Liver (tissue), 9 donors: ENCODE results near the gene HOXC13. TPM values are rescaled to one million over a fixed set of nuclear protein-coding genes. Genes with fewer than 3 reads are reported as not detected.

Source experiments
- DNase-seq: peaks from one replicate; pipeline ENCODE4 v3.0.0-alpha.2; 2017; ENCODE audit warnings: low spot score
- H3K27ac ChIP-seq, 2 donors: one replicate each; pipeline ENCODE4 v1.7.0; 2013; ENCODE audit warnings: inconsistent platforms in 2 of 2, low read length in 2 of 2, control low read depth in 1 of 2, low read depth in 1 of 2, mild to moderate bottlenecking in 1 of 2
- H3K27me3 ChIP-seq, 4 donors: one replicate each; pipeline versions ENCODE4 v1.6.1 to v1.7.0; 2013; ENCODE audit warnings: low read length in 3 of 4, inconsistent platforms in 1 of 4, mild to moderate bottlenecking in 1 of 4, moderate library complexity in 1 of 4; ENCODE audit not compliant: control insufficient read depth in 4 of 4, insufficient read depth in 4 of 4
- H3K36me3 ChIP-seq, 4 donors: one replicate each; pipeline versions ENCODE4 v1.6.1 to v1.7.0; 2013; ENCODE audit warnings: low read length in 3 of 4, mild to moderate bottlenecking in 3 of 4, low read depth in 1 of 4, moderate library complexity in 1 of 4; ENCODE audit not compliant: control insufficient read depth in 4 of 4, insufficient read depth in 3 of 4
- H3K4me1 ChIP-seq, 4 donors: one replicate each; pipeline versions ENCODE4 v1.6.1 to v1.7.0; 2013; ENCODE audit warnings: low read length in 3 of 4, mild to moderate bottlenecking in 3 of 4, moderate library complexity in 1 of 4; ENCODE audit not compliant: control insufficient read depth in 4 of 4, insufficient read depth in 4 of 4
- H3K4me3 ChIP-seq, 3 donors: one replicate each; pipeline versions ENCODE4 v1.6.1 to v1.7.0; 2013; ENCODE audit warnings: low read length in 3 of 3, control low read depth in 1 of 3, low read depth in 1 of 3, mild to moderate bottlenecking in 1 of 3
- H3K9ac ChIP-seq, 2 donors: one replicate each; pipeline ENCODE4 v1.7.0; 2013; ENCODE audit warnings: low read length in 2 of 2, mild to moderate bottlenecking in 2 of 2, moderate library complexity in 2 of 2, control low read depth in 1 of 2, low read depth in 1 of 2
- H3K9me3 ChIP-seq, 4 donors: one replicate each; pipeline versions ENCODE4 v1.6.1 to v1.7.0; 2013; ENCODE audit warnings: low read length in 3 of 4; ENCODE audit not compliant: control insufficient read depth in 4 of 4
- ATF3 ChIP-seq: IDR thresholded peaks from 2 replicates; pipeline ENCODE4 v1.6.1; 2016; ENCODE audit warnings: antibody characterized with exemption
- CTCF ChIP-seq: fragments of 150-350 bp; IDR thresholded peaks from 2 replicates; pipeline ENCODE4 v1.5.1; 2017; ENCODE audit warnings: improper control_type of control experiment, low read depth, low read length; ENCODE audit not compliant: missing input control
- EGR1 ChIP-seq, 2 donors: IDR thresholded peaks; 2 replicates each; pipeline ENCODE4 v1.6.1; 2016 to 2018; ENCODE audit warnings: antibody characterized with exemption in 2 of 2, low read depth in 2 of 2
- FOXA1 ChIP-seq: IDR thresholded peaks from 2 replicates; pipeline ENCODE4 v1.6.1; 2016; ENCODE audit warnings: antibody characterized with exemption
- FOXA2 ChIP-seq: IDR thresholded peaks from 2 replicates; pipeline ENCODE4 v1.6.1; 2016; ENCODE audit warnings: antibody characterized with exemption
- HNF4A ChIP-seq, 2 donors: conservative IDR thresholded peaks; 2 replicates each; pipeline ENCODE4 v1.6.1; 2016; ENCODE audit warnings: antibody characterized with exemption in 2 of 2, mild to moderate bottlenecking in 2 of 2
- HNF4G ChIP-seq: IDR thresholded peaks from 2 replicates; pipeline ENCODE4 v1.6.1; 2016; ENCODE audit warnings: antibody characterized with exemption
- JUND ChIP-seq, 2 donors: IDR thresholded peaks; 2 replicates each; pipeline ENCODE4 v1.6.1; 2016; ENCODE audit warnings: antibody characterized with exemption in 2 of 2
- MAX ChIP-seq: IDR thresholded peaks from 2 replicates; pipeline ENCODE4 v1.6.1; 2016; ENCODE audit warnings: antibody characterized with exemption
- NR2F2 ChIP-seq: IDR thresholded peaks from 2 replicates; pipeline ENCODE4 v1.6.1; 2016; ENCODE audit warnings: antibody characterized with exemption
- RAD21 ChIP-seq, 2 donors: IDR thresholded peaks; 2 replicates each; pipeline ENCODE4 v1.6.1; 2016; ENCODE audit warnings: antibody characterized with exemption in 2 of 2, mild to moderate bottlenecking in 2 of 2
- SP1 ChIP-seq: IDR thresholded peaks from 2 replicates; pipeline ENCODE4 v1.6.1; 2018; ENCODE audit warnings: antibody characterized with exemption, mild to moderate bottlenecking
- TAF1 ChIP-seq: conservative IDR thresholded peaks from 2 replicates; pipeline ENCODE4 v1.6.1; 2016; ENCODE audit warnings: antibody characterized with exemption, mild to moderate bottlenecking
- YY1 ChIP-seq: IDR thresholded peaks from 2 replicates; pipeline ENCODE4 v1.6.1; 2016; ENCODE audit warnings: antibody characterized with exemption, mild to moderate bottlenecking
- ZBTB33 ChIP-seq: IDR thresholded peaks from 2 replicates; pipeline ENCODE4 v1.6.1; 2016; ENCODE audit warnings: antibody characterized with exemption
- WGBS: extraction: QIAGEN DNeasy Blood & Tissue Kit; methylation state at CpG from one replicate; pipeline ENCODE4 v1.1.7; 2013; 5-methylcytosine and 5-hydroxymethylcytosine counted together
- polyA plus RNA-seq, 2 donors: library from polyadenylated mRNA; stranded (reverse) in 1 of 2; unstranded in 1 of 2; fragments of 200-250 nt in 1 of 2; fragments of >200 nt in 1 of 2; fragmentation: Nextera tagmentation in 1 of 2; extraction: Ambion mirVana in 1 of 2; gene quantifications; one replicate each; pipeline versions ENCODE4 v1.2.1 to v1.2.3, GENCODE V29; 2013 to 2015
- total RNA-seq, 2 donors: library from RNA; depleted of rRNA; stranded (reverse); fragments of >200 nt; gene quantifications; one replicate each; pipeline ENCODE4 v1.2.3, GENCODE V29; 2014
- donor health status: healthy.
- donor health status: healthy.
- donor health status: healthy.
- donor health status: healthy.
- donor health status: healthy.

HOXC13 gene
- total and polyA plus RNA-seq, 4 donors: not detected

GRCh38 chr12:53949631-53950436 is 11.2 kb downstream of the HOXC13 start:
- peaks cover 3 to 33% (median 27%) of the 10 kb centered on the region in 4 donors for H3K27me3 ChIP-seq
- H3K9ac ChIP-seq: no peak overlapping the region
- TF ChIP-seq SP1 (no peak), FOXA2 (no peak), RAD21 (IDR thresholded peaks at IDR 0.05) (no peak), EGR1 (IDR thresholded peaks at IDR 0.05; ENCODE audit: low read depth in 2 of 2) (no peak), NR2F2 (no peak), MAX (no peak), JUND (IDR thresholded peaks at IDR 0.05) (no peak), HNF4A (conservative IDR thresholded peaks at IDR 0.05) (no peak), TAF1 (no peak), HNF4G (no peak)
- no peak overlapping the region for H3K4me3 ChIP-seq
- no peaks in the 10 kb centered on the region for H3K36me3 ChIP-seq
- H3K9me3 ChIP-seq: peaks cover 0 to 4% (median 0%) of the 10 kb centered on the region in 4 donors
- H3K4me1 ChIP-seq: peaks cover 0 to 2% (median 0%) of the 10 kb centered on the region in 4 donors
- WGBS: 5% methylated on average over 34 of the region's 34 CpGs
- DNase-seq: no peak
- H3K27ac ChIP-seq: no peak overlapping the region

- H3K27ac ChIP-seq: no peak overlapping the region
- H3K4me1 ChIP-seq: peaks cover 0 to 2% (median 0%) of the 10 kb centered on the region in 4 donors
- TF ChIP-seq EGR1 (IDR thresholded peaks at IDR 0.05; ENCODE audit: low read depth in 2 of 2) (no peak), SP1 (no peak), YY1 (no peak)
- 4% methylated on average over 10 of the region's 10 CpGs for WGBS
- H3K36me3 ChIP-seq: no peaks in the 10 kb centered on the region
- H3K9me3 ChIP-seq: peaks cover 0 to 4% (median 0%) of the 10 kb centered on the region in 4 donors
- no peak for DNase-seq
- peaks cover 6 to 35% (median 28%) of the 10 kb centered on the region in 4 donors for H3K27me3 ChIP-seq
- H3K9ac ChIP-seq: no peak overlapping the region
- no peak overlapping the region for H3K4me3 ChIP-seq
Observed at GRCh38 chr12:53950437-53950773, 11.8 kb downstream of the HOXC13 start.

- no peaks in the 10 kb centered on the region for H3K36me3 ChIP-seq
- no peak overlapping the region for H3K4me3 ChIP-seq
- no peak overlapping the region for H3K27ac ChIP-seq
- no peak for DNase-seq
- H3K4me1 ChIP-seq: peaks cover 0 to 2% (median 0%) of the 10 kb centered on the region in 4 donors
- H3K9ac ChIP-seq: no peak overlapping the region
- H3K9me3 ChIP-seq: peaks cover 0 to 4% (median 0%) of the 10 kb centered on the region in 4 donors
- WGBS: 6% methylated on average over 34 of the region's 34 CpGs
- H3K27me3 ChIP-seq: peaks cover 9 to 37% (median 26%) of the 10 kb centered on the region in 4 donors
- TF ChIP-seq FOXA2 (no peak), HNF4A (conservative IDR thresholded peaks at IDR 0.05) (no peak), ATF3 (no peak), JUND (IDR thresholded peaks at IDR 0.05) (no peak), MAX (no peak), TAF1 (no peak), SP1 (no peak), ZBTB33 (no peak), NR2F2 (no peak), FOXA1 (no peak), CTCF (no peak), HNF4G (no peak), YY1 (no peak), EGR1 (IDR thresholded peaks at IDR 0.05; ENCODE audit: low read depth in 2 of 2) (no peak)
Observed at GRCh38 chr12:53950789-53951576, 12.4 kb downstream of the HOXC13 start.
